Cardiac muscle cell (in vitro differentiated cells and primary cell): ENCODE results near the gene ACYP2. TPM values are rescaled to one million over a fixed set of nuclear protein-coding genes. Genes with fewer than 3 reads are reported as not detected.
"Not testable (repeated sequence)": the region's sequence is repeated elsewhere in the genome, so short reads cannot be mapped to it uniquely, and the experiment has no call there.

Source experiments
- DNase-seq, 2 donors: peaks; one replicate each; pipeline versions ENCODE4 v3.0.0 to v3.0.0-alpha.2; 2010 to 2017; ENCODE audit warnings: low read depth in 1 of 2, low spot score in 1 of 2
- H3K27ac ChIP-seq: fragments of 200-600 bp; sonication (generic); 2 replicates; pipeline ENCODE4 v1.5.1; 2016
- H3K27me3 ChIP-seq: fragments of 200-600 bp; sonication (generic); 2 replicates; pipeline ENCODE4 v1.6.0; 2016; ENCODE audit warnings: control low read depth
- H3K36me3 ChIP-seq: fragments of 200-600 bp; sonication (generic); 2 replicates; pipeline ENCODE4 v1.5.1; 2016; ENCODE audit warnings: control low read depth
- H3K4me1 ChIP-seq: fragments of 200-600 bp; sonication (generic); 2 replicates; pipeline ENCODE4 v1.8.1; 2017; ENCODE audit warnings: low read depth, mild to moderate bottlenecking, mixed run types
- H3K4me3 ChIP-seq: fragments of 200-600 bp; sonication (generic); 2 replicates; pipeline ENCODE4 v1.5.1; 2016; ENCODE audit warnings: mild to moderate bottlenecking
- H3K9me3 ChIP-seq: fragments of 200-600 bp; sonication (generic); 2 replicates; pipeline ENCODE4 v1.5.1; 2017; ENCODE audit warnings: low read depth, mild to moderate bottlenecking, control low read depth
- polyA plus RNA-seq: library from polyadenylated mRNA; unstranded; fragments of >200 nt; fragmentation: Nextera tagmentation; extraction: Ambion mirVana; gene quantifications from 2 replicates; pipeline ENCODE4 v1.2.1, GENCODE V29; 2016
- total RNA-seq: library from RNA; depleted of rRNA; stranded (reverse); fragments of >200 nt; gene quantifications from 2 replicates; pipeline ENCODE4 v1.2.3, GENCODE V29; 2016
- TF ChIP-seq, protein P1 (sequence below): IDR thresholded peaks from 2 replicates; pipeline ENCODE4 v1.5.1; 2012; ENCODE audit warnings: low read depth, mild to moderate bottlenecking, low read length

The ACYP2 gene
- total RNA-seq: 12.6 and 42.9 TPM in 2 replicates
- 37.7 and 46.8 TPM in 2 replicates for polyA plus RNA-seq

DNA sequence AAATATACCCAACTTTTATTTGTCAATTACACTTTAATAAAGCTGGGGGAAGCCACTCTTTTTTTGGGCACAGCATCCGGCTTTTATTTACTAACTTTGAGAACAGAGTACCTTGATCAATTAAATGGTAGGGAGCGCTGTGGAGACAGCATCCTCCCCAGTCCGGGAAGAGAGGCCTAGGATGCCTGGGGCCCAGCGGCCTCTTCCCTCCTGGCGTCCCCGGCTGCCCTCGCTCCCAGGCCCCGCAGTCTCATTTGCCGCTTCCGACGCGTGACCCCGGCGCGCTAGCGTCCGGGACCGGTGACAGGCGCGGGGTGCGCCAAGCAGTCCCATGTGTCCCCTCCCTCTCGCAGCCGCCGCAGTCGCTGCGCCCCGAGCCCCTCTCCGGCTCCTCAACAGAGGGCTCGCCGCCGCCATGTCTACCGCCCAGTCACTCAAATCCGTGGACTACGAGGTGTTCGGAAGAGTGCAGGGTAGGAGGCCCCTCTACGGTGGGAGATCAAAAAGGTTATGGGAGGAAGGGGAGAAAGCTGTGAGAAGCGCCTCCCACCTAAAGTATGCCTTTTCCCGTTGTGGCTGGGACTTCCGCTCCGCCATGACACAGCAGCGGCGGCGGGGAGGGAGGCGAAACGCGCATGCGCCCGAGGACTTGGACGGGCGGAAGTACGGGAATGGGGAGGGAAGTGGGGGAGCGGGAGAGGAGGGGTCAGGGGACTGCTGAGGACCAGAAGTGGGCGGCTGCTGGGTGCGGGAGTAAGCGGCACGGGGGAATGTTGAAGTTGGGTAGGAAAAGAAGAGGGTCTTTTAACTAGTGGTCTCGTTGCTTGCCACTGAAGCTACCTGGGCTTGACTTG lies at the start of gene ACYP2:
TSS of gene ACYP2 (plus strand) at position 332 of the 854 bp plus-strand sequence.
- H3K27ac ChIP-seq: peak within 1 kb of the TSS; percentile 97
- no peaks in the 10 kb centered on the region for H3K9me3 ChIP-seq
- no peaks in the 10 kb centered on the region for H3K36me3 ChIP-seq
- H3K4me1 ChIP-seq: peaks cover 5% of the 10 kb centered on the region
- peak; percentile 96 to 98 for DNase-seq
- H3K27me3 ChIP-seq: no peaks in the 10 kb centered on the region
- peak within 1 kb of the TSS; percentile 61 for H3K4me3 ChIP-seq
- TF ChIP-seq, protein P1, sequence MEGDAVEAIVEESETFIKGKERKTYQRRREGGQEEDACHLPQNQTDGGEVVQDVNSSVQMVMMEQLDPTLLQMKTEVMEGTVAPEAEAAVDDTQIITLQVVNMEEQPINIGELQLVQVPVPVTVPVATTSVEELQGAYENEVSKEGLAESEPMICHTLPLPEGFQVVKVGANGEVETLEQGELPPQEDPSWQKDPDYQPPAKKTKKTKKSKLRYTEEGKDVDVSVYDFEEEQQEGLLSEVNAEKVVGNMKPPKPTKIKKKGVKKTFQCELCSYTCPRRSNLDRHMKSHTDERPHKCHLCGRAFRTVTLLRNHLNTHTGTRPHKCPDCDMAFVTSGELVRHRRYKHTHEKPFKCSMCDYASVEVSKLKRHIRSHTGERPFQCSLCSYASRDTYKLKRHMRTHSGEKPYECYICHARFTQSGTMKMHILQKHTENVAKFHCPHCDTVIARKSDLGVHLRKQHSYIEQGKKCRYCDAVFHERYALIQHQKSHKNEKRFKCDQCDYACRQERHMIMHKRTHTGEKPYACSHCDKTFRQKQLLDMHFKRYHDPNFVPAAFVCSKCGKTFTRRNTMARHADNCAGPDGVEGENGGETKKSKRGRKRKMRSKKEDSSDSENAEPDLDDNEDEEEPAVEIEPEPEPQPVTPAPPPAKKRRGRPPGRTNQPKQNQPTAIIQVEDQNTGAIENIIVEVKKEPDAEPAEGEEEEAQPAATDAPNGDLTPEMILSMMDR: peak; percentile 43

DNA sequence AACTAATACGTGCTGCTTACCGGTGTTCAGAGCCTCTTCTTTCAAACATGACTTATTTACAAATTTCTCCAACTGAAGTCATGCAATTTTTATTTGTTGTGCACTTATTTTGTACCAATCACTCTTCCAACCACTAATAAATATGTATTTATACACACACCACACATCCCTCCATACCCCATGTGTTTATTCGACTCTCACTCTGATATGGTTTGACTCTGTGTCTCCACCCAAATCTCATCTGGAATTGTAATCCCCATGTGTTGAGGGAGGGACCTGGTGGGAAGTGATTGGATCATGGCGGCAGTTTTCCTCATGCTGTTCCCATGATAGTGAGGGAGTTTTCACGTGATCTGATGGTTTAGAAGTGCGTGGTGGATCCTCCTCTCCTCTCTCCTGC lies 49.5 kb upstream of the ACYP2 start:
- no peaks in the 10 kb centered on the region for H3K9me3 ChIP-seq
- H3K27me3 ChIP-seq: no peaks in the 10 kb centered on the region
- H3K36me3 ChIP-seq: no peaks in the 10 kb centered on the region
- peaks cover 10% of the 10 kb centered on the region for H3K4me1 ChIP-seq
- DNase-seq: no peak
- H3K27ac ChIP-seq: no peak overlapping the region
- TF ChIP-seq, protein P1: no peak
- no peak overlapping the region for H3K4me3 ChIP-seq

DNA sequence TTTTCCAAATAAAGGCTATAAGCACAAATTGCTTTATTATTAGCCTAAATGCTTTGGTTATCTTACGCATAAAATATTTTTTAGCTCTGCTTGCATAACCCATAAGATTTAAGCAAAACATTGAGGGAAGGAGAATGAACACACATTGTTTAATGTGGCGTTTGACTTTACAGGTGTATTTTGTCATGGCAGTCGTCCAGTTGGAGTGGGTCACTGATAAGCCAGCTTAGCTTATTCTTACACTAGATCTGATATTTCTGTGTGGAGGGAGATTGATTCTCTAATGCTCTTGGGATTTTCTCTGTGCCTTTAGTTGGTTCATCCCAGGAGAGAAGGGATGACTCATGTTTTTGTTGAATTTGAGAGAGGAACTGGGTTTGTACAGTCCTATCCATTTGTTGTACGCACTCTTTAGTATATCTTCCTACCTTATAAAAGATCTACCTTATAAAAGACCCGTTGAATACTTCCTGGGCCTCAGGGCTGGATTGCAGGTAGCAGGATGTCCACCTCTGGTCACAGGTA lies 47.5 kb upstream of the ACYP2 start:
- no peak overlapping the region for H3K27ac ChIP-seq
- no peak for DNase-seq
- no peaks in the 10 kb centered on the region for H3K9me3 ChIP-seq
- H3K36me3 ChIP-seq: no peaks in the 10 kb centered on the region
- no peaks in the 10 kb centered on the region for H3K27me3 ChIP-seq
- TF ChIP-seq, protein P1: no peak
- no peak overlapping the region for H3K4me3 ChIP-seq
- peaks cover 10% of the 10 kb centered on the region for H3K4me1 ChIP-seq

DNA sequence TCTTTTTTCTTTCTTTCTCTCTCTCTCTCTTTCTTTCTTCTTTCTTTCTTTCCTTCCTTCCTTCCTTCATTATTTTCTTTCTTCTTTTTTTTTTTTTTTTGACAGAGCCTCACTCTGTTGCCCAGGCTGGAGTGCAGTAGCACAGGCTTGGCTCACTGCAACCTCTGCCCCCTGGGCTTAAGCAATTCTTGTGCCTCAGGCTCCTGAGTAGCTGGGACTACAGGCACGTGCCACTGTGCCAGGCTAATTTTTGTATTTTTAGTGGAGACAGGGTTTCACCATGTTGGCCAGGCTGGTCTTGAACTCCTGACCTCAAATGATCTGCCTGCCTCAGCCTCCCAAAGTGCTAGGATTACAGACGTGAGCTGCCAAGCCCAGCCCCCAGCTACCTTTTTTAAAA lies 42.9 kb upstream of the ACYP2 start:
- DNase-seq, H3K4me3 ChIP-seq, H3K36me3 ChIP-seq, H3K27me3 ChIP-seq, H3K27ac ChIP-seq, H3K9me3 ChIP-seq: not testable (repeated sequence)
- H3K4me1 ChIP-seq: peaks cover 21% of the 10 kb centered on the region

DNA sequence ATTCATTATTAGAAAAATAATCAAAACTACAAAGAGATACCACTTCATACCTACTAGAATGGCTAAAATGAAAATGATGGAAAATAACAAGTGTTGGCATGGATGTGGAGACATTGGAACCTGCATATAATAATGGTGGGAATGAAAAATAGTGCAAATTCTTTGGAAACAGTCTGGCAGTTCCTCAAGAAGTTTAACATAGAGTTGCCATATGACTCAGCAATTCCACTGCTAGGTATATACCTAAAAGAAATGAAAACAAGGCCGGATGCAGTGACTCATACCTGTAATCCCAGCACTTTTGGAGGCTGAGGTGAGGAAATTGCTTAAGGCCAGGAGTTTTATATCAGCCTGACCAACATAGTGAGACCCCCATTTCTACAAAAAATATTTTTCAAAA lies 41.6 kb upstream of the ACYP2 start:
- TF ChIP-seq, protein P1: no peak
- Histone ChIP-seq H3K27me3 (no peaks in the 10 kb centered on the region), H3K27ac (no peak overlapping the region), H3K4me3 (no peak overlapping the region), H3K36me3 (no peaks in the 10 kb centered on the region), H3K9me3 (no peaks in the 10 kb centered on the region), H3K4me1 (peaks cover 16% of the 10 kb centered on the region)
- peak in 1 of 2 donors; percentile 18 for DNase-seq
